ENCODE results near the gene WASF2.
"Not testable (repeated sequence)": the region's sequence is repeated elsewhere in the genome, so short reads cannot be mapped to it uniquely, and the experiment has no call there.

WASF2 gene, protein sequence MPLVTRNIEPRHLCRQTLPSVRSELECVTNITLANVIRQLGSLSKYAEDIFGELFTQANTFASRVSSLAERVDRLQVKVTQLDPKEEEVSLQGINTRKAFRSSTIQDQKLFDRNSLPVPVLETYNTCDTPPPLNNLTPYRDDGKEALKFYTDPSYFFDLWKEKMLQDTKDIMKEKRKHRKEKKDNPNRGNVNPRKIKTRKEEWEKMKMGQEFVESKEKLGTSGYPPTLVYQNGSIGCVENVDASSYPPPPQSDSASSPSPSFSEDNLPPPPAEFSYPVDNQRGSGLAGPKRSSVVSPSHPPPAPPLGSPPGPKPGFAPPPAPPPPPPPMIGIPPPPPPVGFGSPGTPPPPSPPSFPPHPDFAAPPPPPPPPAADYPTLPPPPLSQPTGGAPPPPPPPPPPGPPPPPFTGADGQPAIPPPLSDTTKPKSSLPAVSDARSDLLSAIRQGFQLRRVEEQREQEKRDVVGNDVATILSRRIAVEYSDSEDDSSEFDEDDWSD

GRCh38 chr1:27489973-27490741, at the start of gene WASF2:
TSS of gene WASF2 (minus strand) at chr1:27490167. CDS start at chr1:27428890, 61,277 bp downstream.
- DNase-seq (ENCODE audit: low read depth), result peak; percentile 81

DNA sequence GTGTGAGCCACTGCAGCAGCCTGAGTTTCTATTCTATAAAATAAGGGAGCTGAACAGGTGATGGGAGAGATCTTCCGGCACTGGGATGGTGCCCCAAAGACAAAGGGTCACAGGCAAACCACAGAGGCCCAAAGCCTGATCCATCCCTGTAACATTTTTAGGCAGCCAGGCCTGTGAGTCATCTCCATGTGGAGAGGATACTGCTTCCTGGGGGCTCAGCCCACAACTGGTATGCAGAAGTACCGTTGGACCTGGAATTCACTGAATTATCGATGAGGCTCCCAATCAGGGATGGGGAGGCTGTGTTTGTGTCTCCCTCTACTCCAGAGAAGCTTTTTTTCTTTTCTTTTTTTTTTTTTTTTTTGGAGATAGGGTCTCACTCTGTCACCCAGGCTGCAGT, 48.8 kb upstream of the WASF2 start:
- DNase-seq (ENCODE audit: low read depth), result no peak

GRCh38 chr1:27538305-27538676, 48.3 kb upstream of the WASF2 start:
- not testable (repeated sequence) for DNase-seq (ENCODE audit: low read depth)

DNA sequence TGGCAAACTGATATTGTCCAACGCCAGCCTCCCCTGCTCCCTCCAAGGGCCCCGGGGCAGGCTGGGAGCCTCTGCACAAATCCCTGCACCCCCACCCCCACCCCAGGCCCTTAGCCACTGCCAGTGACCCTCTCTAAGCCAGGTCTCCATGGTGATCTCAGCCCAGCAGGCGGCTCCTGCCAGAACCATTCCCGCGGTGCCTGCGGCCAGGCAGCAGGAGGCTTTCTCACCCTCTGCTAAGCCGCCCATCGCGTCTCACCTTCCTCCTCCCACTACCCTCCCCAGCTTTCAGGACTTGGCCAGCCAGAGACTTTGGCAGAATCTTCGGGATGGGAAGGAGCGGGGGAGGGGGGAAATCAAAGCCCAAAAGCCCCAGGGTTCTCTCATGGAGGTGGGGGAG, 46.8 kb upstream of the WASF2 start:
- DNase-seq (ENCODE audit: low read depth), result no peak

GRCh38 chr1:27536010-27536757, 46.2 kb upstream of the WASF2 start:
- no peak for DNase-seq (ENCODE audit: low read depth)

- DNase-seq (ENCODE audit: low read depth), result no peak
These were observed 45.4 kb upstream of the WASF2 start for GRCh38 chr1:27535386-27535785.

GRCh38 chr1:27531959-27532685, 42.2 kb upstream of the WASF2 start:
- DNase-seq (ENCODE audit: low read depth), result no peak

DNA sequence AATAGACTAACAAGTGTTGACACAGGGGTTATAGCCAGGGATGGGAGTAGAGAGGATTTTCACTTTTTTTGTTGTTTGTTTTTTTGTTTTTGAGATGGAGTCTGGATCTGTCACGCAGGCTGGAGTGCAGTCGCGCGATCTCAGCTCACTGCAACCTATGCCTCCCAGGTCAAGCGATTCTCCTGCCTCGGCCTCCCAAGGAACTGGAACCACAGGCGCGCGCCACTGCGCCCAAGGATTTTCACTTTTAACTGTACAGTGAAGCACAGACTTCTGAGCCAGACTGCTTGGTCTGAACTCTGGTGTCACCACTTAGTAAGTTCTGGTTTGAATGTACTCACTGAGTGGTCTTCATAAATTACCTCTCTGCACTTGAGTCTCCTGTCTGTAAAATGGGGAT, 40.2 kb upstream of the WASF2 start:
- DNase-seq (ENCODE audit: low read depth), result no peak

DNA sequence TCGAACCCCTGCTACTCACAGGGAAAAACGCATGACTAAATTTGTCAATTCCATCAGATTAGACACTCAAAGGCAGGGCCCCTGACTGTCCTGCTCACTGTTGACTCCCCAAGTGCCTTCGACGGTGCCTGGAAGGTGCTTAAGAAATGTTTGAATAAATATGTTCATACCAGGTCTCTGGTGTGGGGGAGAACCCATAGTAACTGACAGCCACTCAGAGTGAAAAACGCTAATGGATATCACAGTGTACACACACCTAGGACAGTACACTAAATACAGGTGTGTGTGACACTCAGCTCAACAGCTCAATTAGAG, 39.7 kb upstream of the WASF2 start:
- no peak for DNase-seq (ENCODE audit: low read depth)

DNA sequence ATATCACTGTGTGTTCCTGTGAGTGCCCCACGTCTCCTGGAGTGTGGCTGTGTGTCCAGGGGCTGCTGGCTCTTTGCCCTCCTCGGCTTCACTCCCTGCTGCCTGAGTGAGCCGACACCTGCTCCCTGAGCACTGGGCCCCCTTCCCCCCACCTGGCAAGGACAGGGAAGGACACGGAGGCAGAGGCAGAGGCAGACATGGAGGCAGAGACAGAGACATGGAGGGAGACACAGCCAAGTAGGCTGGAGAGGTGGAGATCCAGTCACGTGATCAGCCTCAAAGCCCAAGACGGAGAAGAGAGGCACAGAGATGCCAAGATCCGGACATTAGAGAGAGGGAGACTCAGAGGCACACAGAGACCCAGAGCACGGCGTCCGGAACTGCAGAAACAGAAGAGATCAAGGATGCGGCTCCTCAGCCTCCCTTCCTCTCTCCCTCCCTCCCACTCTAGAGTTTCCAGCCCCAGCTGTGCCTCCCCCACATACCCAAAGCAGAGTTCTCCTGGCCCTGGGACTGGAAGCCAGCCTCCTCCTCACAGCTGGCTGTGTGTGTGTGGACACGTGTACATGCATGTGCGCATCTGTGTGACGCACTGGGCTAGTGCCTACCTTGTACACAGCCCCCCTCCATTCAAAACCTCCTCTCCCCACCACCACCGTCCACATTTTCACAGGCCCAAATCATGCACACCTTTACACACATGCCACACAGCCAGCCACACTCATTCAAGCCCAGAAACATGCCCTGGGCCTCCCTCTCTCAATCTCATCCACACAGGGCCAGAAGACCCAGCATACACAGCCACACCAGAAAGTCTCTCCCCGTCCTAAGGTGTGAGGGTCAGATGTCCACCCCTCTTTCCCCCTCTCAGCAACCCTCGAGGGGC, 39.1 kb upstream of the WASF2 start:
- no peak for DNase-seq (ENCODE audit: low read depth)

- no peak for DNase-seq (ENCODE audit: low read depth)
These were observed 38.2 kb upstream of the WASF2 start for GRCh38 chr1:27527890-27528817.

- no peak for DNase-seq (ENCODE audit: low read depth)
These were observed 37.4 kb upstream of the WASF2 start for GRCh38 chr1:27527223-27527889.

DNA sequence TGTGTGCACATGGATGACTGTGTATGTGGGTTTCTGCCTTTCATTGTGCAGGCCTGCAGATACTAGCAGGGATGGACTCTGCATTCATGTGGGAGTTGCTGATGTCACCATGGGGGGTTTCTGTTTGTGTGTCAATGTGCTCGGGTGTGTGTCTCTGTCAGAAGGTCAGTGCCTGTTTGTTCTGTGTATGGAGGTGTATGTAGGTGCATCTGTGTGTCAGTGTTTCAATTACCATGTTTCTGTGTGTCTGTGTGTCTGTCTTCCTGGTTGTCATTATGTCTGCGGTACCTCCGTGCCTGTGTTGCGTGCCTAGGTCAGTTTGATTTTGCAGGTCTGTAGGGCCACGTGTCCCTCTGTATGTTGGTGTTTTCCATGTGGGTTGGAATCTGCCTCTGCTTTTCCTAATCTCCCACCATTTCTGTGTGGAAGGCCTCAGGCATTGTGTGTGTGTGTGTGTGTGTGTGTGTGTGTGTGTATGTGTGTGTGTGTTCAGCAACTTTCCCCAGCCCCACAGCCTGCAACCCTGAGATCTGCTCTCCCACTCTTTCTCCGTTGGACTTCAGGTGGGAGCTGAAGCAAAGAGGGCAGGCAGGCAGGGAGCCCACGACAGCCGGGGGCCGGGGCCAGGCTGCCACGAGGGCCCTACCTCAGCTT, 36.7 kb upstream of the WASF2 start:
- no peak for DNase-seq (ENCODE audit: low read depth)

DNA sequence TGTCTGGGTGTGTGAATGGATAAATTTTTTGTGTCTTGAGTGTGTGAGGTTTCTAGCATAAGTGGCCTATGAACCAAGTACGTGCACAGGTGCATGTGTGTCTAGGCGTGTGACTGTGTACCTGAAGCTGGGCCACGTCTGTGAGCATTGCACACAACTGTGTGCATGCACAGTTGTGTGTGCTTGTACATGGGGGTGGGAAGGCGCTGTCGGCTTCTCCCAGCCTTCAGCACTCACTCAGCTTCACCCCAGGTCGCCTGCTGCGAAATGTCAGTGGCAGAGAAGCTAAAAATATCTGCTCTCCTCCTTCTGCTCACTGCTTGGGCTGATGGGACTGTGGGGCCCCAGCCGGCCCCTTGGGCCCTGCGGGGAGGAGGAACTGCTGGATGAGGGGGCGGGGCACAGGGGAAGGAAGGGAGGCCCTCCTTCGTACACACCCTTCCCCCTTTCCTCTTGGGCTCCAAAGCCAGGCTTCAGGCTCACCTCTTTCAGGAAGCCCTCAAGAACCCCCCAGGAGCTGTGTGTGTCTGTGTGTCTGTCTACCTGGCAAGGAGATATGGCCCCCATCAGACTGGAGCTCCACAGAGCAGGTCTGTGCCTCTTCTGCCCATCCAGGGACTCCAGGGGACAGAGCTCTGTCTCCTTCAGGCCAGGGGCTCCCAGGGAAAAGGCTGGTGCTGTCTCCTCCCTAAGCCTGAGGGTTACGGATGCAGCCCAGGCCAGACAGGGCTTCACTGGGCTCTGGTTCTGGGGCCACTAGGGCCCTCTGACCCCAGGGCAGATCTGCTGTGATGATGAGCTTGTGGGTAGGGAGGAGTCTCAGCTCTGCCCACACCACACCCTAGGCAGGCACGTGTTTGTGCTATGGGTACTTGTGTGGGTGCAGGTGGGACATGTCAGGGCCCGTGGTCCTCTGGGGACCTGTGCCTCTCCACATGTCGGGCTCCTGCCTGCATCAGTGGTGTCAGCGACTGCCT, 35.6 kb upstream of the WASF2 start:
- DNase-seq (ENCODE audit: low read depth), result no peak

- no peak for DNase-seq (ENCODE audit: low read depth)
These were observed 33.5 kb upstream of the WASF2 start for GRCh38 chr1:27523337-27524020.

DNA sequence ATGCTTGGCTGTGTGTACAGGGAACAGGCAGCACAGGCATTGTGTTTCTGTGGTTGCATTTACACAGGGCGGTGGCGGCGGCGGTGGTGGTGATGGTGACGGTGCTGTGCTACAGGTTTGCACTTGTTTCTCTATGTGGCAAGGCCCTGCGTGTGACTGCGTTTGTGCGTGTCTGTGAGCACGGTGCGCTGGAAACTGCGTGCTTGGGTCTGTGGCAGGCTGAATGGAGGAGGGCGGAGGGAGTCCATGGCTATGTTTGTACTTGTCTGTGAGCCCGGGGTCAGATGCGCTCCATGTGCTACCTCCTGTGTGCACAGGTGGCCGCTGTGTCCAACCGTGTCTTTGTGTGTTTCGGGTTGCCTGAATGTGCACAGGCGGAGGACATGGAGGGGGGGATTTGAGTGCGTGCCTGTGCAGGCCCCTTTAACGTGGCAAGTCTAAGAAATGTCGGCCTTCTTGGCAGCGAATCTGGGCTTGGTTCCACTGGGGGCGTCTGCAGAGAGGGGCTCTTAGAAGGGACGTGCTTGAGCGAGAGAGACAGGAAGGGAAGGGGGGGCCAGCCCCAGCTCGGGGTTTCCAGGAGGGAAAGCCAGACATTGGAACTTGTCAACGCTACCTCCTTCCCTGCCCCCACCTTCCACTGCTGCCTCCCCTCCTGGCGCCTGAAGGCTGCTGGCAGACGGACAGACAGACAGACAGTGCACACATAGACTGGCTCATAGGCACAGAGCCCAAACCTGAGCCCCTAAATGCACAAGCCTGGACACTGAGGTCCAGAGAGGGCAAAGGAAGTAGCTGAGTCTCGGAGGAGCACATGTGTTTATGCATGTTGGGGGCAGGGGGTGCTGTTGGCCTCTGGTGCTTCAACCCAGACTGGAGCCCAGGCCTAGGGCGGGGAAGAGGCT, 32.7 kb upstream of the WASF2 start:
- peak; percentile 35 for DNase-seq (ENCODE audit: low read depth)
